Gastrocnemius medialis (tissue), 4 donors: ENCODE data around the gene MNAT1.

ENCODE experiments used
- CTCF ChIP-seq, 5 experiments: fragments of 450-650 bp in 3 of 5; fragments of 200-600 bp in 2 of 5; sonication (generic) in 2 of 5; IDR thresholded peaks in 4 of 5; conservative IDR thresholded peaks in 1 of 5; 1 replicate in 4 of 5; 2 replicates in 1 of 5; pipeline ENCODE4 v1.5.1; 2016 to 2019; ENCODE audit warnings: antibody characterized with exemption in 5 of 5, mild to moderate bottlenecking in 3 of 5, moderate library complexity in 3 of 5
- POLR2A ChIP-seq, 2 donors: fragments of 450-650 bp; IDR thresholded peaks; one replicate each; pipeline ENCODE4 v1.6.1; 2017; ENCODE audit warnings: antibody characterized with exemption in 2 of 2, mild to moderate bottlenecking in 2 of 2, moderate library complexity in 2 of 2

- TF ChIP-seq CTCF (IDR thresholded peaks at IDR 0.05 in 4 of 5, conservative IDR thresholded peaks at IDR 0.05 in 1 of 5) (no peak), POLR2A (IDR thresholded peaks at IDR 0.05) (no peak)
Measured at GRCh38 chr14:60757567-60758002, 23.0 kb downstream of the MNAT1 start.
